Measurements from ENCODE around the gene GABRB2.
"Not testable (repeated sequence)": the region's sequence is repeated elsewhere in the genome, so short reads cannot be mapped to it uniquely, and the experiment has no call there.

GABRB2 gene

GRCh38 chr5:161287436-161287835 is 259.1 kb downstream of the GABRB2 start:
- no peak for DNase-seq

GRCh38 chr5:161286066-161286655 is 260.4 kb downstream of the GABRB2 start:
- no peak for DNase-seq

DNA sequence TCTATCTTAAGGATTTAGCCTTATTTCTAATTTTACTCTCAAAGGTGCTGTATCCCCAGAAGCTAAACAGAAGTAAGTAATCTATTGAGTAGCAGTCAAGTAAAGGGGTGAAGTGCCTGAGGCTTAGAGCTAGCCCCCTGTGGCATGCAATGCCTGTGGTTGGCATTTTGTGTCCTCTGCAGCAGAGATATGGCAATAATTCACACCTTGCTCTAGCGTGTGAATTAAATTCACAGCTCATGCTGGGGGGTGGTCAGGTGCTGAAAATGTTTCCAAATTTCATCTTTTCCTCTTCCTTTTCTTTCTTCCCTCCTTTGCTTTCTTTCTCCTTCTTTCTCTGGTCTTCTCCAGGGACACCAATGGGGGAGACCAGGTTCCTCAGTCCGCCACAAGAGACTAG is 262.1 kb downstream of the GABRB2 start:
- DNase-seq: no peak

DNA sequence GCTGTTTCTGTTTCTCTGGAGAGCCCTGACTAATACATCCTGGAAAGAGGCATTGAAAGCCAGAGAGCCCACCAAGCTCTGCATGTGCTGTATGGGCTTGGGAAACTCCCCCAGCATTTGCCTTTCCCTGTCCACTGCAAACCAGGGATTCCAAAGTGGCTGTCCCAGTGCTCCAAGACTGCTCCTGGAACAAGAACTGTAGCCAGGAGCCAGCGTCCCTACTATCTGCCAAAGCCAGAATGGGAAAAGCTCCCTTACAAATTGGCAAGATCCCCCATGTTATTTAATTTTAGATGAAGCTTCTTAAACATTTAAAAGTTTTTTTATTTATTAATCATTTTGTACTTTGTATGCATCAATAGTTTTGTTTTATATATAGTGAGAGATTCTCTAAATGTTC is 263.2 kb downstream of the GABRB2 start:
- DNase-seq: no peak

DNA sequence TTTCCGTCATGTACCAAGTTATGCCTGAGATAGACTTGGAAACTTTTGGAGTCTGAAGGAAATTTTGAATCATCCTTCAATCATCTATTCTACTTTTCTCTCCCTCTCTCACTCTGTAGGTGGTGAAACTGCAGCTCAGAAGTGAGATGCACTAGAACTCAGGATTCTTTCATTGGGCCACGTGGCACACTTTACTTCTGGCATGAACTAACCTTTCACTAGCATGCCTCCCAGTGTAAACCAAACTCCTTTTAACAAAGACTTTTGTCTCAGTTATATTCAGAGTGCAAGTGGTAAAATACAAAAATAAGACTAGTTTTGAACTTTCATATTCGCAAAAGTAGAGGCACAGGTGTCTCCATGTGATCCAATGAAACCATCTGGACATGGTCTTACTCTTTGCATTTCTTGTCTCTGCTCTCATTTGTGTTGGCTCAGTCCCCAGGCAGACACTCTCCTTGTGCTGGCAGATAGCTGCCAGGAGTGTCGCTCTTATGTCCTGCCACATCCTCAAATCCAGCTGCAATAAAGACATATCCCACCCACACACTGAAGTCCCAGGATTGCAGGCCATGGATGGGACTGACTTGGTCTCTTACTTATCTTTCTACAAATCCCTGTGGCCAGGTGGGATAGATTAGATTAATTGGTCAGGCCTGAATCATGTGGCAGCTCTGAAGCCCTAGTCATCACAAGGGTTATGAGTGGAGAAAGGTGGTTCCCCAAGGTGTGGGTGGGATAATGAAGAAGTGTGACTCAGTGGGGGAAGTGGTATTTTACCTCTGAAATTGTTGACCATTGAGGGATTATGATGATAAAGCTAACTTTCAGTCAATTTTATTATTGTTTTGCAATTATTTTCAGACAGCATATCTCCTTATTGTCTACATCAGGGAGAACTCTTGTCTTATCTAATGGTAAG is 267.5 kb downstream of the GABRB2 start:
- DNase-seq: no peak

GRCh38 chr5:161277011-161277410 is 269.5 kb downstream of the GABRB2 start:
- no peak for DNase-seq

DNA sequence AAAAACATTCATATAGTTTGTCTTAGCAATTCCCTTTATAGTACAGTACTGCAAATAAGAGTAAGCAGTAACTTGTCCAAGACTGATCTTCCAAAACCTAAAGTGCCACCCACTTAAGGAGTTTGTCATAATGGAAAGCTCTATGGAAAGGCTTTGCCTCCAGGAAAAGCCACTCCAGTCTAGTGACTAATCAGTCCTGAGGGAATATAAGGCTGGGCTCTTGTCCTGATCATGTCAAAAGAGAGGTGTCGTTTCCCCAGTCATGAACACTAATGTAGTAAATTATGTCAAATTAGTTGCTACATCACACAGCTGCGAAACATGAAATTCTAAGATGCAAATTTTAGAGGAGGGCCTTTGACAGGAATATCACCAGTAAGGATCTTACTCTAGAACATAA is 271.6 kb downstream of the GABRB2 start:
- no peak for DNase-seq

- no peak for DNase-seq
Measured at GRCh38 chr5:161273410-161273809, 273.1 kb downstream of the GABRB2 start.

DNA sequence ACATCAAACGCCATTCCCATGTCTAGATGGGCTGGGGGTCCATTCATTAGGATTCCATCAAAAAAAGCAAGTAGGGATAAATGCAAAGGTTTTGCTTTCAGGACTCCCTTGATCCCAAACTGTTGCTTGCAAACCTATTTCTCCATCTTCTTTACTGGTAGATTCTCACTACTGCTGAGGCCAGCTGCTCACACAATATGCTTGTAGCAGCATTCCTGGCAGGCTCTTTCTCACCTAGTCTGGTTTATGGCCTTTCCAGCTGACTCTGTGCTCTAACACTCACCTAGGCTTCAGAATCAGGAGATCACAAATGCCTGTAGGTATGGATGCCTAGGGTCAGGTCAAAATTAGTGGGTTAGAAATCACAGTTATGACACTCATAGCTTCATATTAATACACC is 274.7 kb downstream of the GABRB2 start:
- DNase-seq: no peak

DNA sequence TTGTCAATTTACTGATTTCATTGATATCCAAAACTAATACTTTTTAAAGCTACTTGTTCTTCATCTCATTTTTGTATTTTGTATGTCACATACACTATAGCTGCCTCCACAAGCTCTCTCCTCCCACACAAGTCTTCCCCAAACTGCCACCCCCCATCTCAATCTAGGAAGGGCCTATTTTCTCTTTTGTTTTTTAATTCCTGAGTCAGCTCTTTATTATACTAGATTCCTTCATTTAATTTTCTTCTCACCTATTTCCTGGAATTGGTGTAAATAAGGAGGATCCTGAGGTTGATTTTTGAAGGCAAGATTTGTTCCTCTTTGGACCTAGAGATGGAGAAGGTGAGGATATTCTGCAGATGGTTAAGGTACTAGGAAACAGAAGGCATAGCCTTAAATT is 277.4 kb downstream of the GABRB2 start:
- DNase-seq: no peak

DNA sequence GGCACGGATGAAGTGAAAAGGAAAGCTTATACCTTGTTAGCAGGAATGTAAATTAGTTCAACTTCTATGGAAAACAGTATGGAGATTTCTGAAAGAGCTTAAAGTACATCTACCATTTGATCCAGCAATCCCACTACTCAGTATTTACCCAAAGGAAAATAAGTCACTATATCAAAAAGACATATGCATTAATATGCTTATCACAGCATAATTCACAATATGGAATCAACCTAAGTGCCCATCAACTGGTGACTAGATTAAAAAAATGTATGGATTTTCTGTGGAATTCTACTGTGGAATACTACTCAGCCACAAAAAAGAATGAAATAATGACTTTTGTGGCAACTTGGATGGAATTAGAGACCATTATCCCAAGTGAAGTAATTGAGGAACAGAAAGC is 279.6 kb downstream of the GABRB2 start:
- DNase-seq: no peak

DNA sequence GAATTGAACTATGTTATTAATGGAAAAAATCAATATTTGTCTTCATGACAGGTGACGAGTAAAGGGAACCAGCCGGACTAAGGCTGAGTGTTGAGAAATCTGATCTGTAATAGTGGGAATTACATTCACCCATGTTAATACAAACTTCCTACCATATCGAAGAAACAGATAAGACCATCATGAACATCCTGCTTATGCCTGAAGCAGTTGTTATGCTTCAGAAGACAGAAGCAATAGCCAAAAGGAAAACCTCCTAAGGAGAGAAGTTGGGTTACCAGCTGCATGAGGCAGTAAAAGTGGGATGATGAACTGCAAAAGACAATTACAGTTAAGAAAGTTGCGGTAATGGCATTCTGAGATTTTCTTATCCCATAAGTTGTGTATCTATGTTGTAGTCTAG is 281.5 kb downstream of the GABRB2 start:
- no peak for DNase-seq

GRCh38 chr5:161263191-161263590 is 283.3 kb downstream of the GABRB2 start:
- DNase-seq: no peak

GRCh38 chr5:161261668-161262323 is 284.7 kb downstream of the GABRB2 start:
- no peak for DNase-seq

DNA sequence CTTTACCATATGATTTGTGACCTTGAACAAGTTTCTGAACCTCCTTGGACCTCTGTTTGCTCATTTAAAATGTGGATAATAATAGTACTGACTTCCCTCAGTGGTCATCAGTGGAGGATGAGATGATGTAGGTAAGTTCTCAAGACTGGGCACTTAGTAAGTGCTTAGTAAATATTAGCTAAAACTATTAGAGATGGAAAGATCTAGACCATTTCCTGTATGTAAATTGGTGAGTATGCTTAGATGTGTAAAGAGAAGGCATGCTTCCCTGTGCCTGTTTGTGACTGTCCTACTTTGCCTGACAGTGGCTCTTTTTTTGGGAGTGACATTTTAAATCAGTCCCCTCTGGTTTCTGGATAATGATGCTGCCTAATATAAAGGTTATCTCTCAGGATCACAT is 288.1 kb downstream of the GABRB2 start:
- DNase-seq: no peak

DNA sequence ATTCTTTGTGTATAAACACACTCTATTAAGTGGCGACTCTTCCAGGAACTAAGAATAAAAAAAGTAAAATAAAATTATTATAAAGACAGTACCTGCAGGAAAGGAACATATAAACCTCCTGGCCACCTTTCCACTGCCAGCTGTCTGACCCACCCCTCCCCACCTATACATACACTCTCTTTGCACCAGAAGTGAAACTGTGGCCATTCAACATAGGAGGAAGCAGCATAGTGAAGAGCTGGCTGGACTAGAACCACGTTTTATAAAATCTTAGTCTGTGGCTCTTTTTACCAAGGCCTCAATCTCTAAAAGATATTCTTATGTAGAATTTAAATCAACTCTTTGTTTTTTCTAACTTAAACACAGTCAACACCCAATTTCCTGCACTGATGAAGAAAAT is 289.6 kb downstream of the GABRB2 start:
- no peak for DNase-seq

GRCh38 chr5:161252955-161253354 is 293.6 kb downstream of the GABRB2 start:
- not testable (repeated sequence) for DNase-seq

GRCh38 chr5:161246749-161247148 is 299.8 kb downstream of the GABRB2 start:
- DNase-seq: no peak

DNA sequence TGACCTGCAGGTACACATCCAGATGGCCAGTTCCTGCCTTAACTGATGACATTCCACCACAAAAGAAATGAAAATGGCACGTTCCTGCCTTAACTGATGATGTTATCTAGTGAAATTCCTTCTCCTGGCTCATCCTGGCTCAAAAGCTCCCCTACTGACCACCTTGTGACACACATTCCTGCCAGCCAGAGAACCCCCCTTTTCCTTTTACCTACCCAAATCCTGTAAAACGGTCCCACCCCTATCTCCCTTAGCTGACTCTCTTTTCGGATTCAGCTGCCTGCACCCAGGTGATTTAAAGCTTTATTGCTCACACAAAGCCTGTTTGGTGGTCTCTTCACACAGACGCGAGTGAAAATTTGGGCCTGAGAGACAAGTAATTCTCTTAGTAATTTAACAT is 300.7 kb downstream of the GABRB2 start:
- not testable (repeated sequence) for DNase-seq
